NCI-H2081 treated with DMSO at 0.1 percent for 48 hours (cell line): ENCODE data around the gene RHOB.

Experiments
- DNase-seq: peaks from one replicate; lab custom pipeline; 2025; lab: John Stamatoyannopoulos, UW

Gene RHOB

DNA sequence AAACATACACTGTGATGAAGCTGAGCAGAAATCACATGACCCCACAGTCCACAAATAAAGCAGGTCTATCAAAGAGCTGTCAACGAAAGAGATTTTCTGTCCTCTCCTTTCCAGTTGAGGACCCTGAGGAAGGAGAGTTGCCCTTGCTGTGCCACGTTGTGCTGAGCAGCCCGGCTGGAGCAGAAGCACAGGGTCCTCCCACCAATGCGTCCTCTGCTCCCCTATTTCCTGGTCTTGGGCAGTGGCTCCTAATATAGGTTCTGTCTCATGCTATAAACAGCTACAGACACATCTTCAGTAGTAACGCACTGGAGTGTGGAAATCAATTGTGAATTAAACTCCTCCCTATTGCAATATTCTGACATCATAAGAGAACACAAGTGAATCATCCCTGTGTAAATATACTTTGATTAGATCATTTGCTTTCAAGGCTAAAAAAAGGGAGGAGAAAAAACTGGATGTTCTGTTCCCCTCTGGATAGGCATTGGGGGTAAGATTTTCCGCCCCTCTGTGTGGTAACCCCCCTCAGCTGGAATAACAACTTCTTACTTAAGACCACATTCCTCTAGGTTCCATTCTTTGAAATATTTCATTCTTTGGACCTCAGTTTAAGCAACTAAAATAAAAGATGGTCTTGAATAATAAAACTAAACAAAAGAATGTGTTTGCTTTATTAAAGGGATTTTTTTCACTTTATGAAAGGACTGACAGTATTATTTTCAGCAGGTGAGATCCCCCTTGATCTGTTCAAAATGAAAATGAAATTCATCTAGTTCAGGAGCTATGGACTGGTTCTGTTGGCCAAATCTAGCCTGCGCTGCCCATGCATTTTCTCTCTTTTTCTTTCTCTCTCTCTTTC is 8.3 kb upstream of the RHOB start:
- DNase-seq: no peak

DNA sequence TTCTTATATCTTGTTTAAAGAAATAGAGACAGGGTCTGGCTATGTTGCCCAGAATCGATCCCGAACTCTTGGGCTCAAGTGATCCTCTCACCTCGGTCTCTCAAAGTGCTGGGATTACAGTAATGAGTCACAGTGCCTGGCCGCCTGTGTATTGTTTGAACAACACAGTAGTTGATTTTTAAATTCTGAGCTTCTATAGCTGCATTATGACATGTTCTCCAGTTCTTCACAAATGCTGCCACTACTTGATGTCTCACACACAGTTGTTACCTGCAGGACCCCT is 7.7 kb upstream of the RHOB start:
- DNase-seq: no peak

DNA sequence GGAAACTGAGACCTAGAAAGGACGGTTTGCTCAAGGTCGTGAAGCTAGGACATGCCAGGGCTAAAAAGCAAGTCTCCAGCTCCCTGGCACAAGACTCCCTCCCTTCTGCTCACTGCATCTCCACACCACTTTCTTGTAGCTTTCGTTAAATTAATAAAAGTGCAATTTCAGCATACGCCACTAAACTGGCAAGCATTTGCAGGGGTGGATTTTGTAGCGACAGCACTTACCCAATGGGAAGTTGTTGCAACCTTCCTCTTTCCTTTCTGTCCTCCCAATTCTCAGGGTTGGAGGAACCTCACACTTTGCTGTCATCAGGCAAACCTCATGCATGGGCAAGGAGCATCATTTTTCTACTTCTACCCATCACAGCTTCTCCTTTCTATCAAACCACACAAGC is 7.4 kb upstream of the RHOB start:
- no peak for DNase-seq

DNA sequence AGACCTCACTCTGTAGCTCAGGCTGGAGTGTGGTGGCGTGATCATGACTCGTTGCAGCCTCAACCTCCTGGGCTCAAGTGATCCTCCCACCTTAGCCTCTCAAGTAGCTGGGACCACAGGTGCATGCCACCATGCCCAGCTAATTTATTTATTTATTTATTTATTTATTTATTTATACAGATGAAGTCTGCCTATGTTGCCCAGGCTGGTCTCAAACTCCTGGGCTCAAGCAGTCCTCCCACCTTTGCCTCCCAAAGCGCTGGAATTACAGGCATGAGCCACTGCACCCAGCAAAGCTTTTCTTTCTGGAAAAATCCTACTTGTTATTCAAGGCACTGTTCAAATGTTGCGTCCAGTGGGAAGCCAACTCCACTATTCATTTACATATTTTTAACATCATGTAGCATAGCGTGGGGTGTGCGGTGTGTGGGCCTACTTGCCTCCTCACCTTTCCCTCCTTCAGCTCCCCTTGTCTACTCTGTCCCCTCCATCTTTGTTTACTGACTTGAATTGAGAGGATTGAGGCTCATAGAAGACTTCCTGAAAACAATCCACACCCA is 6.8 kb upstream of the RHOB start:
- DNase-seq: no peak

DNA sequence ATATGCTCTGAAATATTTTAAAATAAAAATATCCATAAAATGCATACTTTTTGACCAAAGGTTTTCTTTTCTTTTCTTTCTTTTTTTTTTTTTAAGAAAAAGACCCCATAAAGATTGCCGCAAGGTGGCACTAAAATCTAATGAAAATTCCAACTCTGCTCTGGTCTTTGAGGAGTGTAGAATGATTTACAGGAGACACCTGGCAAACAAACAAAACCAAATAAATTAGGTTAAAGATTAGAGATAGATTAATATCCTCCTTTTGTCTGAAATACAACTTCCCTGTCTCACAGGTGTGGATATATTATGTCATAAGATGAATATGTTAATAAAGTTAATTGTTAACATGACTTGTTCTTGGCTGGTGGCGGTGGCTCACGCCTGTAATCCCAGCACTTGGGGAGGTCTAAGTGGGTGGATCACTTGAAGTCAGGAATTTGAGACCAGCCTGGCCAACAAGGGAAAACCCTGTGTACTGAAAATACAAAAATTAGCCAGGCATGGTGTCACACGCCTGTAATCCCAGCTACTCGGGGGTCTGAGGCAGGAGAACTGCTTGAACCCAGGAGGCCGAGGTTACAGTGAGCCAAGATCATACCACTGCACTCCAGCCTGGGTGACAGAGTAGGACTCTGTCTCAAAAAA is 3.5 kb upstream of the RHOB start:
- DNase-seq: no peak

DNA sequence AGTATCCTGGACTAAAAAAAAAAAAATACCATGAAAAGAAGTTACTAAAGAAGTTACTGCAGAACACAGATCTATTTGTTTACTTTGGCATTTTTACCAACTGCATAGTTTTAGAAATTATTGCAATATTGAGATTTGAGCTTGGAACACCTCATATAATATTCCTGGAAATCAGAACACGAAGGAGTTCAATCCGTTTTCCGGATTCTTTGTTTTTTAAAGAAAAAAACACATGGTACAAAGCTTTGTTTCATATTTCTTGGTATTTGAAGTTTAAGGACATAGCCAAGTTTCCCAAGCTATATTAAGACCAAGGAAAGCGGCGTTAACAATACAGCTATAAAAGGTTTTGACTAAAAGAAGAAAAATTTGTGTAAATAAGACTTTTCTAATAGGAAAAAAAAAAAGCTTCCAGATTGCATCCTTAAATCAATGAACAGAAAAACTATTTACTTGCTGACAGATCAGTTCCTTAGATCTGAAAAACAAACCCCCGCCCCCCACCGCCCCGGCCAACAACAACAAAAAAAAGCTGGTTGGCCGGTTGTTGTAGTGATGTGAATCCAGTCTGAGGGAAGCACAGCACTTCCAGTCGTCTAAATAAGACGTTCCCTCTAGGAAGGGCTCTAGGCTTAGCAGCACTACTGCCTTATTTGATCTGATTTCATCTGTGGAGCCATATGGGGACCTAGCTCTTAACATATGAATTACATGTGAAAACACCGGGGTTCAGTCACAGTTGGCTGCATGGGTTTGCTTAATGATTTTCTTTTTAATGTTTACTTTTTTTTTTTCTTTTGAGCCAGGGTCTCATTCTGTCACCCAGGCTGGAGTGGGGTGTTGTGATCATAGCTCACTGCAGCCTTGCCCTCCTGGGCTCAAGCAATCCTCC is 2.5 kb upstream of the RHOB start:
- DNase-seq: no peak

DNA sequence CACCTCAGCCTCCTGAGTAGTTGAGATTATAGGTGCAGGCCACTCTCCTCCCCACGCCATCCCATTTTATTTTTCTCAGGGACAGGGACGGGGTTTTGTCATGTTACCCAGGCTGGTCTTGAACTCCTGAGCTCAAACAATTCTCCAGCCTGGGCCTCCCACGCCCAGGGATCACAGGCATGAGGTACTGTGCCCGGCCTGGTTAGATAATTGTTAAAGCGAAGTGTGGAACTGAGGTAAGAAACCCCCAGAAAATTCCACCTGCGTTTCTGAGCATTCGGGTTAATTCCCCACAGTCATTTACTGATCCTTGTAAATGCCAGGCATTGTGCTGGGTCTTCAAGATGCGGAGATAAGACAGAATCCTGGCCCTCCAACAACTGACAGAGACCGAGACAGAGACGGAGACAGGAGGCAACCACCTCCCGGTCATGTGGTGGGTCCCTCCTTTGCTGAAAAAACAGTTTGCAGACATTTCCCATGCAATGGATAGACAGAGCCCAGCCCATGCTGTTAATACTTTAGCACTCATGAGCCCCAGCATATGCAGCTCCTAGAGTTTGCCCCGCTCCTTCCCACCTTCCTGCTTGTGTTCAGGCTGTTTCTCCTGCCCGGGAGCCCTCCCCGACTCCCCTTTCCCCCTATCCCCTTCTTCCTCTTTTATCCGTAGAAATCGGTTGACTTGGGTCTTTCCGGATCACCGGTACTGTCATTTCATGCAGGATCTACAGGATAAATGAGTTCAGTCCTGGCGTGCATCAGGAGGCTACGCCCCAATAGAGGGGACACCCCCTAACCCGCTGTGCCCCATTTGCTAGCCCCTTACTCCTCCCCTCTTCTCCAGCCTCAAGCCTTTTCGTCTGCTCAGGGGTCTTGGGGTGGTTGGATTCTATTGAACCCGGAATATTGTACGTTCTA is 1.6 kb upstream of the RHOB start:
- no peak for DNase-seq

DNA sequence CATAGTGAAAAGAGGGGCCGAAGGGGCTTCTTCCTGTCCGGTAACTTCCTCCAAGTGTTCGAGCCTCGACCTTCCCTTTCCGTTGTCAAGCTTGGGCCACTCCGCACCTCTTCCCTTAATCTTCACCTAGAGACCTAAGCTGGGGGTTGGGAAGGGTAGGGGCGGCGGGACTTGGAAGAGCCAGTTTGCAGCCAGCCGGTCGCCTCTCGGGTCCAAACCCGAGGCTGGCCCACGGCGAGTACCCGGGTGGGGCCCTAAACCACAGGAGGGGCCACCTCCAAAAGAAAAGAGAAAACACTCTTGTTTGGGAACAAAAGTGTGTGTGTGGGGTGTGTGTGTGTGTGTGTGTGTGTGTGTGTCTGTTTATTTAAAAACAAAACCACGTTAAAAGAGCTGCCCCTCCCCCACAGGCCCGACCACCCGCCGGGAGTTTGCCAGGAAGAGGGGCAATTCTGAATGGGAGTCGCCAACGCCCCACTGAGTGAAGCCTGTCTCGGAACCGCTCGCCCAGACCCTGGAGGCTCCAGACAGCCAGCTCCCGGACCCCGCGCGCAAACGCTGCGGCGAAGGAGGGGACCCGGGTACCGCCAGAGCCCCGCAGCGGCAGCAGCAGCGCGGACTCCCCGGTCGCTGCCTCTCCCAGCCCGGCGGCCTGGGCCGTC is 488 bp upstream of the RHOB start:
- DNase-seq: no peak

DNA sequence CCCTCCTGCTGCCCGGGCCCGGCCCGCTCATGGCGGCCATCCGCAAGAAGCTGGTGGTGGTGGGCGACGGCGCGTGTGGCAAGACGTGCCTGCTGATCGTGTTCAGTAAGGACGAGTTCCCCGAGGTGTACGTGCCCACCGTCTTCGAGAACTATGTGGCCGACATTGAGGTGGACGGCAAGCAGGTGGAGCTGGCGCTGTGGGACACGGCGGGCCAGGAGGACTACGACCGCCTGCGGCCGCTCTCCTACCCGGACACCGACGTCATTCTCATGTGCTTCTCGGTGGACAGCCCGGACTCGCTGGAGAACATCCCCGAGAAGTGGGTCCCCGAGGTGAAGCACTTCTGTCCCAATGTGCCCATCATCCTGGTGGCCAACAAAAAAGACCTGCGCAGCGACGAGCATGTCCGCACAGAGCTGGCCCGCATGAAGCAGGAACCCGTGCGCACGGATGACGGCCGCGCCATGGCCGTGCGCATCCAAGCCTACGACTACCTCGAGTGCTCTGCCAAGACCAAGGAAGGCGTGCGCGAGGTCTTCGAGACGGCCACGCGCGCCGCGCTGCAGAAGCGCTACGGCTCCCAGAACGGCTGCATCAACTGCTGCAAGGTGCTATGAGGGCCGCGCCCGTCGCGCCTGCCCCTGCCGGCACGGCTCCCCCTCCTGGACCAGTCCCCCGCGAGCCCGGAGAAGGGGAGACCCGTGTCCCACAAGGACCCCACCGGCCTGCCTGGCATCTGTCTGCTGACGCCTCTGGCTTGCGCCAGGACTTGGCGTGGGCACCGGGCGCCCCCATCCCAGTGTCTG is 767 bp downstream of the RHOB start:
- DNase-seq: no peak

DNA sequence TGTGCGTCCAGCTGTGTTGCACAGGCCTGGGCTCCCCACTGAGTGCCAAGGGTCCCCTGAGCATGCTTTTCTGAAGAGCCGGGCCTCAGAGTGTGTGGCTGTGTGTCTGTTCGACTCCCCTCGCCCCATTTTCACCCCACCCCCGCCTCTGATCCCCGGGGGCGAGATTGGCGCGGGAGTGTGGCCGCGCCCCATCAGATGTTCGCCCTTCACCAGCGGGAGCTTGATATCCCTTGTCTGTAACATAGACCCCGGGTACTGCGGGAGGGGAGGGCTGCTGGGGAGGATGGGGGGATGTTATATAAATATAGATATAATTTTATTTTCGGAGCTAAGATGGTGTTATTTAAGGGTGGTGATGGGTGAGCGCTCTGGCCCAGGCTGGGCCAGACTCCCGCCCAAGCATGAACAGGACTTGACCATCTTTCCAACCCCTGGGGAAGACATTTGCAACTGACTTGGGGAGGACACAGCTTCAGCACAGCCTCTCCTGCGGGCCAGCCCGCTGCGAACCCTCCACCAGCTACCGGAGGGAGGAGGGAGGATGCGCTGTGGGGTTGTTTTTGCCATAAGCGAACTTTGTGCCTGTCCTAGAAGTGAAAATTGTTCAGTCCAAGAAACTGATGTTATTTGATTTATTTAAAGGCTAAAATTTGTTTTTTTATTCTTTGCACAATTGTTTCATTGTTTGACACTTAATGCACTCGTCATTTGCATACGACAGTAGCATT is 1.5 kb downstream of the RHOB start:
- DNase-seq: no peak

DNA sequence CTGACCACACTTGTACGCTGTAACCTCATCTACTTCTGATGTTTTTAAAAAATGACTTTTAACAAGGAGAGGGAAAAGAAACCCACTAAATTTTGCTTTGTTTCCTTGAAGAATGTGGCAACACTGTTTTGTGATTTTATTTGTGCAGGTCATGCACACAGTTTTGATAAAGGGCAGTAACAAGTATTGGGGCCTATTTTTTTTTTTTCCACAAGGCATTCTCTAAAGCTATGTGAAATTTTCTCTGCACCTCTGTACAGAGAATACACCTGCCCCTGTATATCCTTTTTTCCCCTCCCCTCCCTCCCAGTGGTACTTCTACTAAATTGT is 2.1 kb downstream of the RHOB start:
- DNase-seq: no peak

DNA sequence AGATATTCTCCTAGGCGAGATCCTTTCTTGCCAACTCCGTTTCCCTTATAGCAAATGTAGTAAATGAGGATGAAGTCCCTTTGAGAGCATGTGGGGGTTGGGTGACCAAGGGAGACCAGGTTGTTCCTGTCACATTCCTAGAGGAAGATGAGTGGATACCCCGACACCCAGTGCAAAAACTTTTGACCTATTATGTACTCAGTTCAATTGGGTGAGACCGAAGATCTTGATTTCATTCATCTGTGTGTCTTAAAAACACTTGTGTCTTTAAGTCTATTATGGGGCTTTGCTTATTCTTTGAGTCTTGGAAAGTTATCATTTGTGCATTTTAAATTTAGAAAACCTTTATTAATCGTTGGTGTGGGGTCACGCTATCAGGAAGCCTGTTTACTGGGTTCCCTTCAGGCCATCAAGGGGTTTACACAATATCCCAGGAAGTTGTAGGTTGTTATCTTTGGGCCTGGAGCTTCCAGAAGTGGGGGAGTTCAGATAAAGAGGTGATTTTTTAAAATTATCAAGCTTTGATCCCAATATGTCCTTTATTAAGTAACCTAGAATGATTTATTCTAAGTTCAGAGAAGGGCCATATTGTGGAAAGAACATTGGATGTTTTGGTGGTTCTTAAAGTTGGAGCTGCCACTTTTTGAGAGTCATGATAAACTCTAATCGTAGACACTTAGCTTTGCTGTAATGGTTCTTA is 2.8 kb downstream of the RHOB start:
- no peak for DNase-seq

DNA sequence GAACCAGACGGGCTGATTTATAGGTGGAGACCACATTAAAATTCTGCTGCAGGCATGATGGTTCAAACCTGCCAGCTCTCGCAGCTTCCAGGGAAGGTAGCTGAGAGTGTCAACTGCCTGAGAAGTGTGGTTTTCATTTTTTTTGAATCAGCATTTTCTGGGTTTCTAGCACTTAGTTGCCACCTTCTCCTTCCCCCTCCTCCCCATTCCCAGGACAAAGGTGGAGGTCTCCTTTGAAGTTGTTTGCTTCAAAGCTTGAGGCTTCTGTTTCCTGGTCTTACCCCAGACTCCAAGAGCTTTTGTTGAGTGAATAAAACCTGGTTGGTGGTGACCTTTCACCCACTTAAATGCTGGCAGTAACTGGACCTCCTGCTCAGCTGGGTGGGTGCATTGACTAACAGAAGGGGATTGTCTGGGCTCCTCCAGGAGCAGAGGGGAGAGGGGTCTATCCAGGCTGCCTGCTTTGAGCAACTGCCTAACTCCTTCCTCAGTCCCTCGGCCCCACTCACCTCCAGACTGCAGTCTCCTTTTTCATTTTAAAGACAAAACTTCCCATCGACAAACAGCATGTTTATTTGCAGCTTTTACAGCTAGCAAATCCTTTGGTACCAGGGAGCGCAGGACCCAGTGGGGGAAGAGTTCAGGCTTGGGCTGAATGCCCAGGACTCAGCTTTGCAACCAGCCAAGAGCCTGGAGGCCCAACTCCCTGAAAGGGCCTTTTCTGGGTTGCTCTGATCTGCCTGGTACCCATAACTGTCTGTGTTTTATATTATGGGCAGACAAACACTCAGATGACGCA is 3.5 kb downstream of the RHOB start:
- no peak for DNase-seq

DNA sequence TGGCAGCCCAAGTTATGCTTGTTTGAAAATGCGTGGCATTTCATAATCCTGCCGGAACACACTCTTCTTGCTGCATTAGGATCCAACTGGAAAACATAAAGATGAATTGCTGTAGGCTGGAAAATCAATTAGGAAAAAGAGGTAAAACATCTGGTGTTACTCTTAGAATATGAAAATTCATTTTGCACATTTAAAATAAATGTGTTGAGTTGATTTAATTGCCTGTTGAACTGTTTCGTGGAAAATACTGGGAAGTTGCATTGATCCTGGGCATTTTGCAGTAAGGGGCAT is 4.1 kb downstream of the RHOB start:
- no peak for DNase-seq

DNA sequence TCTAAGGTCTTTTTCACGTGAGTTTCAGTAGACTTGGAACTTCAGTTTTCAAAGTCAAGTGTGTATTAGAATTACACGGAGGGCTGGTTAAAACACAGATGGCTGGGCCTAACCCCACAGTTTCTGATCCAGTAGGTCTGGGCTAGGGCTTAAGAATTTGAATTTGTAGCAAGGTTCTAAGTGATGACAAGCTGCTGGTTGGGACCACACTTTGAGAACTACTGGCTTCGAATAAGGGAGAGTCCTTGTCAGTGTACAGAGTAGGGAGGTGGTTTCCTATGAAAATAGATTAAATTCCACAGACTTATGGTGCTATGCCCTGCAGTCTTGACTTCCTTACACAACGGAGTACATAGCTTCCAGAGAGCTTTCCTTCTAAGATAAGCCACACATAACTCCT is 4.5 kb downstream of the RHOB start:
- DNase-seq: no peak

DNA sequence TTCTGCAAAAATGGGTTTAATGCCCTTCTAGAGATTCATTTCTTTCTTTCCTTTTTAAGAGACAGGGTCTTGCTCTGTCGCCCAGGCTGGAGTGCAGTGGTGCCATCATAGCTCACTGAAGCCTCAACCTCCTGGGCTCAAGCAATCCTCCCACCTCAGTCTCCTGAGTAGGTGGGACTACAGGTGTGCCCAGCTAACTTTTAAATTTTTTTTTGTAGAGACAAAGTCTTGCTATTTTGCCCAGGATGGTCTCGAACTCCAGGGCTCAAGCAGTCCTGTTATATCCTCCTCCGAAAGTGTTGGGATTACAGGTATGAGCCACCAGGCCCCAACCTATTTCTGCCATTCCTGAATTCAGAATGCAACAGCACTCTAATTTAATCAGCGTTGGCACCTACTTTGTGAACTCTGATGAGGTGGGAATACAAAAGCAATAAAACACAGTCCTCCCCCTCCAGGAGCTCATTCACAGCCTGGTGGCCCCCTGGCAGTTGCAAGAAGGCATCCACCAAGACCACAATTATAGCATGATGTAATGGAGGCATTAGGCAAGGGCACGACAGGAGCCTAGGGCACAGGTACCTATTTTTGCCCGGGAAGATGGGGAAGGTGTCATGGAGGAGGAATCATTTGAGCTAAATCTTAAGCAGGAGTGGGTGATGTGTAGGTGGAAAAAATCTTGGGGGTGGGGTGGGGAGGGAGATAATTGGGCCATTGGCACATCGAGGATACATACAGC is 5.1 kb downstream of the RHOB start:
- DNase-seq: no peak

DNA sequence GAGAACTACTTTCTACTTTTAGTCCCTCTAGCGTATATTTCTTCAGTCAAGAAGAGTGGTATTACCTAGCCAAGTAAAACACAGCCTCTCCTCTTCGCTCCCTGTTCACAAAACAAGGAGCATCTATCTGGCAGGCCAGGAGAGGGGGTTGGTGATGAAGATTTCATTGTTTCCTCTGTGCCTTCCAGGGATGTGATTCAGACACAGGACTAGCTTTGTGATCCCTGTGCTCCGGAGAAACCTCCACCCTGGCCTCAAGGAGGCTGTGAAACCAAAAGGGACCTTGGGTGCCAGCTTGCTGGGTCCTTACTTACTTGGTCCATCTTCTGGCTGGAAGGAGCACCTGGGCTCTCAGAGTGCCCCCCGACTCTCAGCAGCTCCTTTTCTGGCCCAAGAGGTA is 5.7 kb downstream of the RHOB start:
- no peak for DNase-seq

DNA sequence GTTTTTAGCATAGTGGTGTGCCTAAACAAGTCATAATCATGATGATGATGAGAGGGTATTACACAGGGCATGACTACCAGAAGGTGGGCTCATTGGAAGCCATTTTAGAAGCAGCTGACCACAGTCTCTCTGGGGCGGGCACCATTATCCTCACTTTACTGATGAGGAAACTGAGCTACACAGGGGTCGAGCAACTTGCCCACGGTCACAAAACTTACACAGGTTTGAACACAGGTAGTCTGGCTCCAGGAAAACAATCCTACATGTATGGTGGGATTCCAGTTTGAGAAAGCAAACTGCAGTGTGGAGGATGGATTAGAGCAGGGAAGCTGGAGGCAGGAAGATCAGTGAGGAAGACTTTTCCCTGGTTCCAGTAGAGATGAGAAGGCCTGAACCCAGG is 6.2 kb downstream of the RHOB start:
- DNase-seq: no peak
